Kidney (tissue), 14 donors: Measurements from ENCODE around the gene BARX1. TPM values are rescaled to one million over a fixed set of nuclear protein-coding genes. Genes with fewer than 3 reads are reported as not detected.

ENCODE experiments used
- DNase-seq, 5 donors: peaks; one replicate each; pipeline ENCODE4 v3.0.0-alpha.2; 2013 to 2020
- FAIRE-seq: peaks from 2 replicates; lab custom pipeline; 2012; peaks lifted over from hg19 to GRCh38; lab: Jason Lieb, UNC
- H3K27ac ChIP-seq, 2 donors: one replicate each; pipeline ENCODE4 v1.7.0; 2013; ENCODE audit warnings: low read depth in 2 of 2, low read length in 2 of 2, inconsistent platforms in 1 of 2
- H3K27me3 ChIP-seq: one replicate; pipeline ENCODE4 v1.7.1; 2013; ENCODE audit warnings: low read length, inconsistent platforms; ENCODE audit not compliant: control insufficient read depth, insufficient read depth
- H3K36me3 ChIP-seq, 3 donors: one replicate each; pipeline versions ENCODE4 v1.7.0 to v1.7.1; 2013; ENCODE audit warnings: low read length in 3 of 3, control low read depth in 1 of 3, inconsistent platforms in 1 of 3; ENCODE audit not compliant: insufficient read depth in 3 of 3, control insufficient read depth in 2 of 3
- H3K4me1 ChIP-seq, 3 donors: one replicate each; pipeline versions ENCODE4 v1.7.0 to v1.7.1; 2013; ENCODE audit warnings: low read length in 3 of 3, inconsistent platforms in 1 of 3, low read depth in 1 of 3; ENCODE audit not compliant: control insufficient read depth in 2 of 3, insufficient read depth in 2 of 3
- H3K4me3 ChIP-seq, 3 donors: one replicate each; pipeline versions ENCODE4 v1.7.0 to v1.8.1; 2013; ENCODE audit warnings: low read length in 3 of 3, control low read depth in 1 of 3, inconsistent platforms in 1 of 3
- H3K9ac ChIP-seq, 3 donors: one replicate each; pipeline versions ENCODE4 v1.7.0 to v1.7.1; 2013; ENCODE audit warnings: low read length in 3 of 3, control low read depth in 1 of 3, inconsistent platforms in 1 of 3
- H3K9me3 ChIP-seq, 3 donors: one replicate each; pipeline versions ENCODE4 v1.7.0 to v1.7.1; 2013; ENCODE audit warnings: low read length in 3 of 3, control low read depth in 1 of 3, inconsistent platforms in 1 of 3; ENCODE audit not compliant: control insufficient read depth in 2 of 3, insufficient read depth in 1 of 3
- CTCF ChIP-seq: IDR thresholded peaks from 3 replicates; pipeline ENCODE4 v1.5.1; 2012; ENCODE audit warnings: mild to moderate bottlenecking, moderate library complexity, borderline replicate concordance; ENCODE audit not compliant: insufficient read depth; ENCODE audit errors: extremely low read depth
- intact Hi-C: fragments of 100-400 bp; cut with DNase I; formaldehyde crosslinking; loops from one replicate; pipeline ENCODE4 v1.11.1; 2022
- polyA plus RNA-seq: library from polyadenylated mRNA; stranded (reverse); fragments of 350-450 nt; fragmentation: Illumina TruSeq; extraction: RNeasy Lipid Tissue Mini Kit (QIAGEN cat#74804); gene quantifications from one replicate; pipeline ENCODE4 v1.2.3, GENCODE V29; 2014; ENCODE audit warnings: low read depth, low replicate concordance; ENCODE audit not compliant: insufficient read depth
- total RNA-seq: library from RNA; stranded (reverse); fragmentation: NEBNext Ultra II Directional; extraction: Animal tissue kit (Norgen Biotek cat#: 25700); gene quantifications from one replicate; pipeline ENCODE4 v1.2.1, GENCODE V29; 2021
- donor health status: control.
- donor health status: control.
- donor health status: control.
- donor health status: control.
- donor health status: control.
- donor health status: DM: yes; HTN: yes; CAD: no.
- donor health status: Normal renal cell carcinoma (clear cell type).

BARX1 gene
- total and polyA plus RNA-seq, 2 donors from 2014 or later = not detected

GRCh38 chr9:93953496-93954433, 1.4 kb downstream of the BARX1 start:
- FAIRE-seq = no peak
- no peak overlapping the region for H3K9ac ChIP-seq
- H3K4me3 ChIP-seq = no peak overlapping the region
- H3K36me3 ChIP-seq = no peaks in the 10 kb centered on the region
- H3K9me3 ChIP-seq = no peaks in the 10 kb centered on the region
- no peak overlapping the region for H3K27ac ChIP-seq
- intact Hi-C loops = no loop called here
- DNase-seq = peak in 2 of 5 donors; percentile 12 to 46
- peaks cover 62% of the 10 kb centered on the region for H3K27me3 ChIP-seq
- TF ChIP-seq CTCF = no peak
- H3K4me1 ChIP-seq = peaks cover 0 to 21% (median 4%) of the 10 kb centered on the region in 3 donors

- H3K27ac ChIP-seq = no peak overlapping the region
- no peaks in the 10 kb centered on the region for H3K36me3 ChIP-seq
- DNase-seq = peak in 4 of 5 donors; percentile 51 to 66 (median 52)
- intact Hi-C loops = no loop called here
- no peak for FAIRE-seq
- TF ChIP-seq CTCF = no peak
- H3K27me3 ChIP-seq = peaks cover 66% of the 10 kb centered on the region
- H3K9me3 ChIP-seq = no peaks in the 10 kb centered on the region
- H3K9ac ChIP-seq = no peak overlapping the region
- H3K4me3 ChIP-seq = no peak overlapping the region
- H3K4me1 ChIP-seq = peaks cover 0 to 19% (median 4%) of the 10 kb centered on the region in 3 donors
Observed at GRCh38 chr9:93952784-93953495, 2.2 kb downstream of the BARX1 start.

GRCh38 chr9:93952119-93952783, 2.9 kb downstream of the BARX1 start:
- Histone ChIP-seq H3K27me3 (peaks cover 66% of the 10 kb centered on the region), H3K4me3 (no peak overlapping the region), H3K9me3 (no peaks in the 10 kb centered on the region), H3K27ac (no peak overlapping the region), H3K4me1 (peaks cover 0 to 19% (median 4%) of the 10 kb centered on the region in 3 donors), H3K9ac (no peak overlapping the region), H3K36me3 (no peaks in the 10 kb centered on the region)
- TF ChIP-seq CTCF = no peak
- FAIRE-seq (no peak), DNase-seq (peak in 2 of 5 donors; percentile 14 to 15)
- intact Hi-C loops = no loop called here
